DOHH2 (cell line): ENCODE results near the gene UEVLD.

Source experiments
- CTCF ChIP-seq: fragments of 200-600 bp; sonication (generic); IDR thresholded peaks from one replicate; pipeline ENCODE4 v1.5.1; 2014; ENCODE audit warnings: antibody characterized with exemption, mild to moderate bottlenecking, low read depth, low read length; ENCODE audit not compliant: poor library complexity, severe bottlenecking
- EZH2phosphoT487 ChIP-seq: fragments of 200-600 bp; sonication (generic); IDR thresholded peaks from 2 replicates; pipeline ENCODE4 v1.6.1; 2017; ENCODE audit warnings: borderline replicate concordance, mild to moderate bottlenecking, antibody characterized with exemption, low read length, moderate library complexity, mixed read lengths

GRCh38 chr11:18618342-18619025 is 29.9 kb upstream of the UEVLD start:
- no peak for TF ChIP-seq CTCF
- TF ChIP-seq EZH2phosphoT487: no peak
